Stimulated activated CD4-positive, alpha-beta T cell treated with anti-CD3 and anti-CD28 coated beads, Interleukin-15, amount 100 ng/mL, for 1 hour (primary cell): Measurements from ENCODE around the gene FXYD1.

ENCODE experiments used
- DNase-seq, 2 donors: peaks; one replicate each; pipeline ENCODE4 v3.0.0-alpha.2; 2020; ENCODE audit warnings: low read depth in 1 of 2, low spot score in 1 of 2

FXYD1 gene

DNA sequence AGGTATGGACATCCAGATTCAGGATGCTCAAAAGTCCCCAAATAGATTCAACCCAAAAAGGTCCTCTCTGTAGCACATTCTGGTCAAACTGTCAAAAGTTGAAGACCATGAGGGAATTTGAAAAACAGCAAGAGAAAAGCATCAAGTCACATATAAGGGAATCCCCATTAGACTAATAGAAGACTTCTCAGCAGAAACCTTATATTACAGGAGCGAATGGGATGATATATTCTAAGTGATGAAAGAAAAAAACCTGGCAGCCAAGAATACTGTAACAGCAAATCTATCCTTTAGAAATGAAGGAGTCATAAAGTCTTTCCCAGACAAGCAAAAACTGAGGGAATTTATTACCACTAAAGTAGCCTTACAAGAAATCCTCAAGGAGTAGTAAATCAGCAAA lies 45.6 kb downstream of the FXYD1 start:
- DNase-seq, result no peak

DNA sequence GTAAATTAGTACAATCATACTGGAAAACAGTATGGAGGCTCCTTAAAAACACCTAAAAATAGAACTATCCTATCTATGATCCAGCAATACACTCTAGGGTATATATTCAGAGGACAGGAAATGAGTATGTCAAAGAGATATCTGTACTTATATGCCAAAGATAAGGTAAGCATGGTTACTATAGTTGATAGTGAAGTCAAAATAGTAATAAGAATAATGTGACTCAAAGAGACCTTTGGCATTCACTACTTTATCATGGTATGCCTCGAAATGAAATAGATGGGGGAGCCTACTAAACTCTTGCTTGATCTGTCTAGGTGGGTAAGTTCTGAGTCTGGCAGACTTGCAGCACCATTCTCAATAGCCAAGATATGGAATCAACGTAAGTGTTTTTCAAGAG lies 46.3 kb downstream of the FXYD1 start:
- no peak for DNase-seq
